Dermis microvascular lymphatic vessel endothelial cell (primary cell): Measurements from ENCODE around the gene DPF1. TPM values are rescaled to one million over a fixed set of nuclear protein-coding genes. Genes with fewer than 3 reads are reported as not detected.

ENCODE experiments used
- DNase-seq, 2 donors: peaks; one replicate each; pipeline versions ENCODE4 v3.0.0 to v3.0.0-alpha.2; 2010; ENCODE audit warnings: low read depth in 2 of 2
- total RNA-seq: library from RNA; depleted of rRNA; stranded (reverse); fragments of >200 nt; gene quantifications from 2 replicates; pipeline ENCODE4 v1.2.1, GENCODE V29; 2014

The DPF1 gene
- total RNA-seq, 1 donor from 2014 or later = 0.26 TPM

- DNase-seq = no peak
Measured at GRCh38 chr19:38221919-38222830, 1.8 kb downstream of the DPF1 start.

DNA sequence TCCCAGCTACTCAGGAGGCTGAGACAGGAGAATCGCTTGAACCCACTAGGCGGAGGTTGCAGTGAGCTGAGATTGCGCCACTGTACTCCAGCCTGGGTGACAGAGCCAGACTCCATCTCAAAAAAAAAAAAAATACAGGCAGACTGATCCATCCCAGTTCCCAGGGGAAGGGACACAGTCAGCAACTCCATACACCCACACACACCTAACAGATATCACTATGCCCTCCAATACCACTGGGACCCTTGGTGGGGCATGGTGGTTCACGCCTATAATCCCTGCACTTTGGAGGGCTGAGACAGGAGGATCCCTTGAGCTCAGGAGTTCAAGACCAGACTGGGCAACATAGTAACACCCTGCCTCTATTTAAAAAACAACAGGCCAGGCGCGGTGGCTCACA lies 2.6 kb downstream of the DPF1 start:
- DNase-seq = no peak

- no peak for DNase-seq
Measured at GRCh38 chr19:38219221-38219620, 4.8 kb downstream of the DPF1 start.

GRCh38 chr19:38218204-38218603 lies 5.8 kb downstream of the DPF1 start:
- no peak for DNase-seq

DNA sequence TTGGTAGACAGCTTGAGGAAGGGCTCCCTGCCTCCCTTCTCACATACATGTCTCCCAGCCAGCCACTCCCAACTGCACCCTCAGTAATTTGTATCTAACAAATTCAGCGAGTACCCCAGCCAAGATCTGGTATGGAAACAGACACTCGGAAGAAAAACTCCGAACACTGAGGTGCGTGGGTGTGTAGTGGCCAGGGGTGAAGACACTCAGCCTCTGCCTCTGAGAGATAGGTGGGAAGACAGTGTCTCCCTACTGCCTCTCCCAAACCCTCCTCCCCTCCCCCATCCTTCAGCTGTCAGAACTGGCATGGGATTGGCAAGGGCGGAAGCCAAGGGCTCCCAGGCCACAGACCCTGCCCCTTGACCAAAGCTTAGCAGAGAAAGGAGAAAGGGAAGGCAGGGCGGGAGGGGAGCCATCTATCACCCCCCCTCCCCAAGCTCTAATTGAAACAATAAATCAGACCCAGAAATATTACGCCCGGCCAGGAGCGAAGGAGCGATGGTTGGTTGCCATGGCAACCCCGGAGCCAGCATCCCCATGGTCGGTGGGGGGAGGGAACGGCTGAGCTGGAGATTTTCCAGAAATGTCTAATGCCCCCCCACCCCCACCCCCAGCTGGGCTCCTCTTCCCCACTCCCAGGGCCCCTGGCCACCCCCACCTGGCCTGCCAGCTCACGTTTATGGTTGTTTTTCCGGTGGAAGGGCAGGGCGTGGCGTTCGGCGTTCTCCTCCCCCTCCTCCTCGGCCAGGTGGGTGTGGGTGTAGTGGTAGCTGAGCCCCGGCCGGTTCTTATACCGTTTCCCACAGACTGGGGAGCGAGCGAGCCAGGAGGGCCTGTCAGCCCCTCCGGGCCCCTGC lies 7.0 kb downstream of the DPF1 start:
- DNase-seq = no peak

GRCh38 chr19:38213911-38214625 lies 10.0 kb downstream of the DPF1 start:
- peak in 1 of 2 donors; percentile 25 for DNase-seq

DNA sequence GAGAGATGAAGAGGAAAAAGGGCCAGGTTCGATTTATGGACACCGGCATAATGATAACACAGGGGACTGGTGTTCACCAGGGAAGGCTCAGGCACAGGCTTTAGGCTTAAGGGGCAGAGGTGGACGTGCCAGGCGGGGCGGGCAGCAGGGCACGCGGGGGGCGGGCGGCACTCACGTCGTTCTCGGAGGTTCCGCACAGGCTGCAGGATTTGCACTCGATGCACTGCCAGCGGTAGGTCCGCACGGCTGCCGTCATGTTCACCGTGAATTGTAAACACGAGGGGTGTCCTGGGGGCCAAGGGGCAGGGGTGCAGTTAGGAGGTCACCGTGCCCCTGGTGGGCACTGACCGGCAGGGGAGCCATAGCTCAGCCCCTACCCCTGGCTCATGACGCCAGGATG lies 10.6 kb downstream of the DPF1 start:
- no peak for DNase-seq

DNA sequence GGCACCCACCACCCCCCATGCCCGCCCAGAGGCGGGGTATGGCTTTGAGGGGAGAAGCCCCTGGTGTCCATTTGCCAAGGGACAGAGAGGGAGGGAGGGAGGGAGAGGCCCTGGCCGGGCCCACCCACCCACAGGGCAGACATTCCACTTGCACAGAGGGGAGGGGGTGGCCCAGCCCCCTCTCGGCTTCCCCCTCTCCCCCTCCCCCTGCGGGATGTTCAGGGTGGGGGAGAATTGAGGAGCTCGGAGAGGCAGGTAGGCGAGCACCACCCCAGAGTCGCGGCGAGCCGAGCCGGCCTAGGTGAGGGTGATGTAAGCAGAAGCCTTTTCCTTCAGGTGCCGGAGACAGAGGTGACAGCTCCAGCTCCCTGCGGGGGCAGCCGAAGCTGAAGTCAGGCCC lies 12.3 kb downstream of the DPF1 start:
- no peak for DNase-seq

DNA sequence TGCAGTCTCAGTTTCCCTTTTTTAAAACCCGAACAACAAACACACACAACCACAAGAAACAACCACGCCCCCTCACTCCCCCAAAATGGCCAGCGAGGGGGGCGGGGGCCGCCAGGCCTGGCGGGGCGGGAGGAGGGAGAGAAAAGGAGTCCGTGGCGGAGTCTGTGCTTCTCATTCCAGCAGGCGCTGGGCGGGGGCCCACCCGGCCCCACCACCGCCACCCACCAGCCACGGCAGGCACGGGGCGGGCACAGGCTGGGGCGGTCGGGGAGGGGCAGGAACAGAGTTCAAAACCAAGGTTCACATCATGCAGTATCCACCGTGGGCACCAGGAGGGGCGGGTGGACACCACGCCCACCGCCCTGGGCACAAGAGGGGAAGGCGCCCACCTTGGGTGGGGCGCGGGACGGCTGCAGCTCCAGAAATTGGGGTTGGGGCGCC lies 12.9 kb downstream of the DPF1 start:
- DNase-seq = no peak

GRCh38 chr19:38210458-38210987 lies 13.5 kb downstream of the DPF1 start:
- DNase-seq = no peak

DNA sequence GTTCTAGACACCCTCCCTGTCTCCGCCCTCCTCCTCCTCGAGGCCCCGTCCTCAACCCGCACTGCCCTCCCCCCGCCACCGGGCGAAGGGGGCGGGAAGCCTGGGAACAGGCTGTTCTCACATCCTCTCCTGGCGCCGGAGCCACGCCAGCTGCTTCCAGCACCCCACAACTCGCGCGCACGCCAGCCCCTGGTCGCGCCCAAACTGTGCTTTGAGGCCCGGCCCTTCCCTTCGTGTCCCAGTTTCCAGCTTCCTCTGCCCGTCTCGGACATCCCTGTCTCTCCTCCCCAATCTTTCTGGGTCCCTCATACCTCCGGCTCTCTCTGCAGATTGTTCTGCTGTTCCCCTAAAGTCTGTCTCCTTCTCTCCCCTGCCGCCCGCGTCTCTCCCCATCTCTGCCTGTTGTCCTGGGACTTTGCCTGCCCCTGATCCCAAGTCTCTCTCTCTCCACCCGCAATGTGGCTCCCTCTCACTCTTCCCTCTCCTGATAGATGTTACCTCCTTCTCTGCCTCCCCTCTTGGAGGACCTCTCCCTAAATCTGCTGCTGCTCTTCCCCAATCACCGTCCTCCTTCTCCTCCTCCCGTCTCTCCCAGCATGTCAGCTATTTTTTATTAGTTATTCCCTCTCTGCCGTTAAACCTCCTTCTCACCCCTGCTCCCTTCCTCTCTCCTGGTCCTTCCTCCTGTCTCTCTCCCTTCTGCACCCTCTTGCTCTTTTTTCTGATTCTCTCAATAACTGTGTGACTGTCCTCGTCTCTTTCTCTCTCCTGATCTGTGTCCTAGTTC lies 14.2 kb downstream of the DPF1 start:
- DNase-seq = peak in 1 of 2 donors; percentile 50

DNA sequence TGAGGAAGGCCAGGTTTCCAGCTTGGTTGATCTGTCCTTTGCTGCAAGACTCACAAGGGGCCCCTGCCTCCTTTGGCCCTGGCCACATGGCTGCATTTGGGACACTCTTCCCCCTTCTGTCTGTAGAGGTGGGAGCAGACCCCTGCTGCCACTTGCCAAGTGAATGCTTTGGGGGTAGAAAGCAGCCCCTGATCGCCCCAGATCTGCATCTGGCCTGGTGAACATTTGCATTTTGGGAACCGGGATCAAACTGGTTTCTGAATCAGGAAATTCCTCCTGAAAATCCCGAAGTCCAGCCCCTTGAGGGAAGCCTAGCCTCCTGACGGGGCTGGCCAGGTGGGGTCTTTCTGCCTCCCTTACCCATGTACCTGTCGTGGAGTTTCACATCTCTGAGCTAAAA lies 14.9 kb downstream of the DPF1 start:
- DNase-seq = no peak

DNA sequence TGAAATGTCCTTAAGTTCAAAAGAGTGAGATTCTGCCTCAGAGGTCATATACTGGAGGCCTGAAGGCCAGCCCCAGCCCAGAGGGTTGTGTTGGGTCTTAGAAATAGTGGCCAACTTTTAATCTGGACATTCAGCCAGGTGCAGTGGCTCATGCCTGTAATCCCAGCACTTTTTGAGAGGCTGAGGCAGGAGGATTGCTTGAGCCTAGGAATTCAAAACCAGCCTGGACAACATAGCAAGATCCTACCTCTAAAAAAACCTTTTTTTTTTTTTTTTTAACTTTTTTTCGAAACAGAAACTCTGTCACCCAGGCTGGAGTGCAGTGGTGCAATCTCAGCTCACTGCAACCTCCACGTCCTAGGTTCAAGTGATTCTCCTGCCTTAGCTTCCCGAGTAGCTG lies 15.5 kb downstream of the DPF1 start:
- DNase-seq = no peak

GRCh38 chr19:38207543-38207942 lies 16.5 kb downstream of the DPF1 start:
- no peak for DNase-seq

DNA sequence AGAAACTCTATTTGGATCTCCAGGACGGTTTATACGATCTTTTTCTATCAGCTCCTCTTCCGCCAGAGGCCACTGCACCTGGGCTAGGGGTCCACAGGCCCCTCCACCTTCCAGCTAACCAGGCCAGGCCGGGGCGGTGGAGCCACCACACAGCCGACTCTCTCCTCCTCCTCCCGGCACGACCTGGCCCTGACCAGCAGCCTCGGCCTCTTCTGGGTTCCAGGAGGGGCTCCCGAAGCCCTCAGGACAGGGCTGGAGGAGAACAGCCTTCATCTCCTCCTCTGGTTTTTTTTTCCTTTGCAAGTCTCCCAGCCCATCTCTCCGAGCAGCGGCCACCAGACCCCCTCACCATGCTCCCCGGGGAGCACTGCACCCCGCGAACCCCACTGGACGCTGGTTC lies 17.1 kb downstream of the DPF1 start:
- DNase-seq = no peak

DNA sequence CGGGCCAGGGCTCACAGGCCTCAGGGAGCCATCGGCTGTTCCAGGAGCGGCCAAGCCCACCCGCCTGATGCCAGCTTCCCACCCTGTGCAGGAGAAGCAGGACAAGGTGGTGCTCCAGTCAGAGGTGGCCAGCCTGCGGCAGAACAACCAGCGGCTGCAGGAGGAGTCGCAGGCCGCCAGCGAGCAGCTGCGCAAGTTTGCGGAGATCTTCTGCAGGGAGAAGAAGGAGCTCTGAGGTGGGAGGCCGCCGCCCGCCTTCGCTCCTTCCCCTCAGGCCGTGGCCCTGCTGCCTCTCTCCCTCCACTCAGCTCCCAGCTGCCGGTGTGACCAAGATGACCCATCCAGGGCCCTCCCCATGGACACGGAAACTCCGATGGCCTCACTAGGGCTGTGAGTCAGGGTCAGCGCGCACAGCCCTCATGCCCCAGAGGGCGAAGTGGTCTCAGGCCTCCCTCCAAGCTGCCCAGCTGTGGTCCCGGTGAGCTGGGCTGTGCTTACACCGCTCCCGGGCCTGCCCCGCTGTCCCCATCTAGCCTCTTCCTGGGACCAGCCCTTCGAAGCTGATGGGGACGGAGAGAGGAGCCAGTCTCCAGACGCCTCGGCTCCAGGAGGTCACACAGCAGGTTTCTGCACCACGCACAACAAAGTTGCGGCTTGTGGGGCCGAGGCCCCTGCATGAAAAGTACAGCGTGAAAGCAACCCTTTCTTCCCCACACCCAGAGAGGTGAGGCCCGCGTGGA lies 17.8 kb downstream of the DPF1 start:
- DNase-seq = no peak

GRCh38 chr19:38204728-38205127 lies 19.3 kb downstream of the DPF1 start:
- DNase-seq = no peak

DNA sequence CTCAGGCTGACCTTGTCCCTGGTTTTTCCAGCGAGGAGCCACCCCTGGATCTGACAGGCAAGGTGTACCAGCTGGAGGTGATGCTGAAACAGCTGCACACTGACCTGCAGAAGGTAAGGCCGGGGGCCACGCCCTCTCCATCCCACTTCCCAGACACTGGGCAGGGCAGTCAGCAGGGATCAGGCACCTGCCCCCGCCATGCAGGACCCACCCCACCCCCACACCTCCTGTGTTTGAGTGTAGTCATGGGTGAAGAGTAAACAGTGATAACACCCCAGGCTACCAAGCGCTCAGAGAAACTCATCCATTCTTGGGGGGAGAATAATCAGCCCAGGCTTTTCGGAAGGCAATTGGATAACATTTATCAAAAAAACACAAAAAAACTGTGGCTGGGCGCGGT lies 19.9 kb downstream of the DPF1 start:
- DNase-seq = no peak

DNA sequence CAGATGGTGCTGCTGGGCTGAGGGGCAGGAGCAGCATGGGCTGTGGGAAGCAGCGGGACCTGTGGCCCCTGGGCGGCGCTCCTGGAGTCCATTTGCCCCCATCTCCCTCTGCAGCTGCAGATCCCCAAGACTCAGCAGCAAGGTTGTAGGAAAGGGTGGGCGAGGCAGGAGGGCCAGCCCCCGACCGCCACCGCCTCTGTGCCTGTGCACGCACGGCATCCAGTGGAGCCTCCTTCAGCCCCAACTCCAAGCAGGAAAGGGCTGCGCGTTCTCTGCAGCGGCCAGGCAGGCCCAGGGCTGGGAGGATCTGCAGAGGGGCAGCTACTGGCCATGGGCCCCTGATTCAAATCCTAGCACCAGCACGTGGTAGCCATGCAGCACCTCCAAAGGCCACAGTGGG lies 20.8 kb downstream of the DPF1 start:
- DNase-seq = no peak

GRCh38 chr19:38202504-38202903 lies 21.5 kb downstream of the DPF1 start:
- no peak for DNase-seq
